HepG2 (cell line): Measurements from ENCODE around the gene PDE3B. TPM values are rescaled to one million over a fixed set of nuclear protein-coding genes. Genes with fewer than 3 reads are reported as not detected.

ENCODE experiments used
- AFF4 ChIP-seq: sonication (generic); formaldehyde crosslinking; IDR thresholded peaks from 2 replicates; pipeline ENCODE4 v1.4.0; 2020; ENCODE audit warnings: missing genetic modification reagents
- BCL6 ChIP-seq: IDR thresholded peaks from 2 replicates; pipeline ENCODE4 v1.6.1; 2016; ENCODE audit warnings: missing genetic modification reagents, missing compliant biosample characterization
- CAMTA2 ChIP-seq: sonication (generic); formaldehyde crosslinking; IDR thresholded peaks from 2 replicates; pipeline ENCODE4 v1.4.0; 2020; ENCODE audit warnings: mild to moderate bottlenecking, missing genetic modification reagents, borderline replicate concordance
- E2F1 ChIP-seq: sonication (generic); formaldehyde crosslinking; IDR thresholded peaks from 2 replicates; pipeline ENCODE4 v1.5.0; 2020; ENCODE audit warnings: missing genetic modification reagents
- GATA4 ChIP-seq: sonication (generic); IDR thresholded peaks from 2 replicates; pipeline ENCODE4 v1.6.1; 2016; ENCODE audit warnings: antibody characterized with exemption, low read depth, borderline replicate concordance
- GTF2F1 ChIP-seq: fragments of 150-350 bp; IDR thresholded peaks from 2 replicates; pipeline ENCODE4 v1.6.1; 2014; ENCODE audit warnings: low read length
- HCFC1 ChIP-seq: fragments of 150-350 bp; IDR thresholded peaks from 2 replicates; pipeline ENCODE4 v1.6.1; 2014; ENCODE audit warnings: low read depth, low read length
- IKZF1 ChIP-seq: fragments of 450-650 bp; IDR thresholded peaks from 2 replicates; pipeline ENCODE4 v1.7.1; 2016
- MTA1 ChIP-seq: sonication (generic); formaldehyde crosslinking; IDR thresholded peaks from 2 replicates; pipeline ENCODE4 v1.4.0; 2020; ENCODE audit warnings: missing genetic modification reagents, mild to moderate bottlenecking, borderline replicate concordance
- MTERF4 ChIP-seq: sonication (generic); formaldehyde crosslinking; IDR thresholded peaks from 2 replicates; pipeline ENCODE4 v1.8.0; 2023; ENCODE audit warnings: mild to moderate bottlenecking, missing genetic modification reagents
- MXD1 ChIP-seq: sonication (generic); formaldehyde crosslinking; IDR thresholded peaks from 2 replicates; pipeline ENCODE4 v1.4.0; 2020; ENCODE audit warnings: mild to moderate bottlenecking, missing genetic modification reagents
- PHF20 ChIP-seq: sonication (generic); formaldehyde crosslinking; IDR thresholded peaks from 2 replicates; pipeline ENCODE4 v1.5.0; 2020; ENCODE audit warnings: mild to moderate bottlenecking, missing genetic modification reagents
- RORA ChIP-seq: sonication (generic); formaldehyde crosslinking; IDR thresholded peaks from 2 replicates; pipeline ENCODE4 v1.5.0; 2020; ENCODE audit warnings: mild to moderate bottlenecking, missing genetic modification reagents, moderate library complexity
- SMAD1 ChIP-seq: sonication (generic); formaldehyde crosslinking; IDR thresholded peaks from 2 replicates; pipeline ENCODE4 v1.4.0; 2020; ENCODE audit warnings: missing genetic modification reagents, low read depth, mild to moderate bottlenecking, borderline replicate concordance
- XRCC5 ChIP-seq: fragments of 200-400 bp; formaldehyde crosslinking; optimal IDR thresholded peaks from 2 replicates; pipeline ENCODE3; 2017; ENCODE audit warnings: mild to moderate bottlenecking, low read length
- ZNF235 ChIP-seq: sonication (generic); formaldehyde crosslinking; IDR thresholded peaks from 2 replicates; pipeline ENCODE4 v1.8.1; 2023; ENCODE audit warnings: mild to moderate bottlenecking, missing genetic modification reagents, borderline replicate concordance
- ZNF264 ChIP-seq: sonication (generic); formaldehyde crosslinking; IDR thresholded peaks from 2 replicates; pipeline ENCODE4 v1.4.0; 2020; ENCODE audit warnings: missing genetic modification reagents
- ZNF556 ChIP-seq: sonication (generic); formaldehyde crosslinking; IDR thresholded peaks from 2 replicates; pipeline ENCODE4 v1.4.0; 2020; ENCODE audit warnings: mild to moderate bottlenecking, missing genetic modification reagents, borderline replicate concordance
- ZNF710 ChIP-seq: sonication (generic); formaldehyde crosslinking; IDR thresholded peaks from 2 replicates; pipeline ENCODE4 v1.5.0; 2020; ENCODE audit warnings: mild to moderate bottlenecking, missing genetic modification reagents, borderline replicate concordance
- ZNF83 ChIP-seq: sonication (generic); formaldehyde crosslinking; IDR thresholded peaks from 2 replicates; pipeline ENCODE4 v1.4.0; 2020; ENCODE audit warnings: missing genetic modification reagents, mild to moderate bottlenecking, borderline replicate concordance
- ZNF841 ChIP-seq: sonication (generic); formaldehyde crosslinking; IDR thresholded peaks from 2 replicates; pipeline ENCODE4 v1.8.1; 2023; ENCODE audit warnings: missing genetic modification reagents, borderline replicate concordance
- ZNF891 ChIP-seq: sonication (generic); formaldehyde crosslinking; IDR thresholded peaks from 2 replicates; pipeline ENCODE4 v1.5.0; 2020; ENCODE audit warnings: mild to moderate bottlenecking, missing genetic modification reagents
- polyA plus RNA-seq, 8 experiments: library from polyadenylated mRNA; depleted of rRNA in 3 of 8; stranded (reverse) in 7 of 8; unstranded in 1 of 8; fragments of >200 nt; fragmentation: Illumina TruSeq in 4 of 8; extraction: Trizol in 4 of 8; gene quantifications; 2 replicates each; pipeline versions ENCODE4 v1.2.1 to v1.2.3, GENCODE V29; 2011 to 2016; ENCODE audit warnings: low read depth in 4 of 8, missing spikeins in 1 of 8, mixed read lengths in 1 of 8; ENCODE audit not compliant: insufficient read depth in 1 of 8
- total RNA-seq, 5 experiments: library from RNA; depleted of rRNA; stranded (reverse); fragments of >200 nt; fragmentation: Illumina TruSeq; extraction: Trizol; gene quantifications; 2 replicates each; pipeline ENCODE4 v1.2.3, GENCODE V29; 2016; ENCODE audit warnings: low read depth in 1 of 5

The PDE3B gene
- total and polyA plus RNA-seq, 2 of the 13 experiments (the other 11 are each of a cell fraction or from before 2014, with no cell fraction given) = 14.1 to 26.5 TPM

- TF ChIP-seq RORA (CRISPR knock-in tag) = no peak
- no peak for TF ChIP-seq GATA4
- TF ChIP-seq ZNF235 = no peak
- TF ChIP-seq PHF20 (CRISPR knock-in tag) = no peak
- TF ChIP-seq SMAD1 = no peak
- no peak for TF ChIP-seq E2F1 (CRISPR knock-in tag)
- no peak for TF ChIP-seq CAMTA2 (CRISPR knock-in tag)
- TF ChIP-seq HCFC1 = no peak
- no peak for TF ChIP-seq MTERF4
- TF ChIP-seq IKZF1 = no peak
- TF ChIP-seq MXD1 (CRISPR knock-in tag) = no peak
- 0 out of 2 replicates have a peak, but pooled peaks have one; percentile 35 for TF ChIP-seq ZNF264 (CRISPR knock-in tag)
- no peak for TF ChIP-seq ZNF891
- no peak for TF ChIP-seq AFF4 (CRISPR knock-in tag)
- peak; percentile 78 for TF ChIP-seq BCL6
- TF ChIP-seq ZNF710 = peak; percentile 60; the same call in 1 of the 2 replicates
- TF ChIP-seq GTF2F1 = no peak
- TF ChIP-seq MTA1 = no peak
- no peak for TF ChIP-seq ZNF841 (CRISPR knock-in tag)
- no peak for TF ChIP-seq ZNF556 (CRISPR knock-in tag)
- TF ChIP-seq XRCC5 = no peak
- TF ChIP-seq ZNF83 (CRISPR knock-in tag) = no peak
Observed at GRCh38 chr11:14741195-14741594, 97.6 kb downstream of the PDE3B start (continued).
